Activated T-helper 9 cell treated with anti-CD3 and anti-CD28 coated beads, Interleukin-2, amount 50 U/mL, for 16 hours (primary cell): ENCODE data around the gene DNAH10.

Experiments used
- DNase-seq: peaks from one replicate; pipeline ENCODE4 v3.0.0-alpha.2; 2020; ENCODE audit warnings: low read depth

DNAH10 gene

GRCh38 chr12:123886931-123887582 is 125.0 kb downstream of the DNAH10 start:
- no peak for DNase-seq

- no peak for DNase-seq
Measured at GRCh38 chr12:123888989-123889388, 126.9 kb downstream of the DNAH10 start.

- DNase-seq, result no peak
Measured at GRCh38 chr12:123889848-123890535, 127.9 kb downstream of the DNAH10 start.

- no peak for DNase-seq
Measured at GRCh38 chr12:123890536-123890902, 128.4 kb downstream of the DNAH10 start.

- DNase-seq, result no peak
Measured at GRCh38 chr12:123891011-123891410, 128.9 kb downstream of the DNAH10 start.

- DNase-seq, result no peak
Measured at GRCh38 chr12:123891516-123892179, 129.5 kb downstream of the DNAH10 start.

- no peak for DNase-seq
Measured at GRCh38 chr12:123892180-123892559, 130.1 kb downstream of the DNAH10 start.

GRCh38 chr12:123892853-123893252 is 130.8 kb downstream of the DNAH10 start:
- DNase-seq, result no peak

GRCh38 chr12:123893276-123893675 is 131.2 kb downstream of the DNAH10 start:
- DNase-seq, result no peak

- DNase-seq, result no peak
Measured at GRCh38 chr12:123894823-123895345, 132.8 kb downstream of the DNAH10 start.

GRCh38 chr12:123895451-123895850 is 133.3 kb downstream of the DNAH10 start:
- no peak for DNase-seq

GRCh38 chr12:123896767-123897166 is 134.7 kb downstream of the DNAH10 start:
- no peak for DNase-seq

- DNase-seq, result no peak
Measured at GRCh38 chr12:123897221-123897620, 135.1 kb downstream of the DNAH10 start.

GRCh38 chr12:123898673-123899072 is 136.6 kb downstream of the DNAH10 start:
- DNase-seq, result no peak

- DNase-seq, result no peak
Measured at GRCh38 chr12:123899368-123899767, 137.3 kb downstream of the DNAH10 start.

- no peak for DNase-seq
Measured at GRCh38 chr12:123900871-123901376, 138.8 kb downstream of the DNAH10 start.

GRCh38 chr12:123902821-123903220 is 140.7 kb downstream of the DNAH10 start:
- DNase-seq, result no peak

GRCh38 chr12:123903301-123904065 is 141.4 kb downstream of the DNAH10 start:
- no peak for DNase-seq

- DNase-seq, result peak; percentile 46
Measured at GRCh38 chr12:123905319-123905925, 143.3 kb downstream of the DNAH10 start.

GRCh38 chr12:123906711-123907420 is 144.8 kb downstream of the DNAH10 start:
- DNase-seq, result no peak
